Measurements from ENCODE around the gene KCTD16. TPM values are rescaled to one million over a fixed set of nuclear protein-coding genes. Genes with fewer than 3 reads are reported as not detected.

KCTD16 gene
- total RNA-seq, 1 experiment from 2014 or later: 0.64 TPM

- ChIA-PET POLR2A (no interaction called here), CTCF (no interaction called here), RAD21 (ENCODE audit: low non-redundant PET in 1 of 2, low total read pairs in 2 of 2, uncharacterized antibody in 2 of 2, unreplicated experiment in 2 of 2) (no interaction called here)
- intact Hi-C loops (cut with micrococcal nuclease): no loop called here
- Histone ChIP-seq H4K20me1 (ENCODE audit: insufficient read depth) (no peaks in the 10 kb centered on the region), H3K9ac (ENCODE audit: low read length) (no peak overlapping the region), H3K27ac (ENCODE audit: low read depth, low read length) (no peak overlapping the region), H3K4me1 (ENCODE audit: control insufficient read depth in 1 of 2, insufficient read depth in 2 of 2, low read length in 2 of 2) (no peaks in the 10 kb centered on the region), H3K4me2 (ENCODE audit: low read length) (no peak overlapping the region), H3K4me3 (replicated peaks in 1 of 2; ENCODE audit: low read depth in 1 of 2, low read length in 2 of 2) (no peak overlapping the region), H3K79me2 (ENCODE audit: insufficient read depth, low read length) (no peaks in the 10 kb centered on the region), H3K36me3 (ENCODE audit: control insufficient read depth in 1 of 2, insufficient read depth in 2 of 2, low read length in 2 of 2) (no peaks in the 10 kb centered on the region), H3K9me3 (ENCODE audit: control insufficient read depth in 1 of 2, insufficient read depth in 1 of 2, low read depth in 1 of 2, low read length in 2 of 2) (no peaks in the 10 kb centered on the region), H2AFZ (ENCODE audit: low read depth, low read length, poor library complexity, severe bottlenecking) (no peak overlapping the region), H3K9me2 (ENCODE audit: insufficient read depth) (no peaks in the 10 kb centered on the region), H3K27me3 (ENCODE audit: insufficient read depth, low read length) (peaks cover 16% of the 10 kb centered on the region)
- ATAC-seq: no peak
- no peak for DNase-seq (ENCODE audit: low read depth, low spot score)
- no peak for TF ChIP-seq EGR1 (IDR thresholded peaks at IDR 0.05; ENCODE audit: low read depth)
- no peak for TF ChIP-seq REST (IDR thresholded peaks at IDR 0.05; ENCODE audit: low read depth)
- no peak for TF ChIP-seq FOSL1 (IDR thresholded peaks at IDR 0.05; ENCODE audit: low read depth)
- no peak for TF ChIP-seq MAX (IDR thresholded peaks at IDR 0.05)
- no TSS peak for BruUV-seq (replicated peaks)
These were observed 76.5 kb downstream of the KCTD16 start for GRCh38 chr5:144247131-144247530.

GRCh38 chr5:144248015-144248414 is 77.3 kb downstream of the KCTD16 start:
- ChIA-PET POLR2A (no interaction called here), RAD21 (ENCODE audit: low non-redundant PET in 1 of 2, low total read pairs in 2 of 2, uncharacterized antibody in 2 of 2, unreplicated experiment in 2 of 2) (no interaction called here), CTCF (no interaction called here)
- Histone ChIP-seq H3K27ac (ENCODE audit: low read depth, low read length) (no peak overlapping the region), H3K36me3 (ENCODE audit: control insufficient read depth in 1 of 2, insufficient read depth in 2 of 2, low read length in 2 of 2) (no peaks in the 10 kb centered on the region), H3K27me3 (ENCODE audit: insufficient read depth, low read length) (peaks cover 16% of the 10 kb centered on the region), H3K4me3 (replicated peaks in 1 of 2; ENCODE audit: low read depth in 1 of 2, low read length in 2 of 2) (no peak overlapping the region), H3K79me2 (ENCODE audit: insufficient read depth, low read length) (no peaks in the 10 kb centered on the region), H3K9me3 (ENCODE audit: control insufficient read depth in 1 of 2, insufficient read depth in 1 of 2, low read depth in 1 of 2, low read length in 2 of 2) (no peaks in the 10 kb centered on the region), H3K9ac (ENCODE audit: low read length) (no peak overlapping the region), H4K20me1 (ENCODE audit: insufficient read depth) (no peaks in the 10 kb centered on the region), H3K4me1 (ENCODE audit: control insufficient read depth in 1 of 2, insufficient read depth in 2 of 2, low read length in 2 of 2) (no peaks in the 10 kb centered on the region), H2AFZ (ENCODE audit: low read depth, low read length, poor library complexity, severe bottlenecking) (no peak overlapping the region), H3K4me2 (ENCODE audit: low read length) (no peak overlapping the region), H3K9me2 (ENCODE audit: insufficient read depth) (no peaks in the 10 kb centered on the region)
- DNase-seq (ENCODE audit: low read depth, low spot score): no peak
- intact Hi-C loops (cut with micrococcal nuclease): no loop called here
- no TSS peak for BruUV-seq (replicated peaks)
- ATAC-seq: no peak
- no peak for TF ChIP-seq EZH2 (IDR thresholded peaks at IDR 0.05)
- no peak for TF ChIP-seq REST (IDR thresholded peaks at IDR 0.05; ENCODE audit: low read depth)
- no peak for TF ChIP-seq POLR2AphosphoS5 (IDR thresholded peaks at IDR 0.05; ENCODE audit: low read depth, low read length)
- TF ChIP-seq FOSL1 (IDR thresholded peaks at IDR 0.05; ENCODE audit: low read depth): no peak
- TF ChIP-seq ZNF274 (IDR thresholded peaks at IDR 0.05; ENCODE audit: low read depth, low read length): no peak
- TF ChIP-seq SP1 (IDR thresholded peaks at IDR 0.05; ENCODE audit: low read depth): no peak
- TF ChIP-seq RAD21 (IDR thresholded peaks at IDR 0.05; ENCODE audit: low read depth): no peak
- TF ChIP-seq ELF1 (IDR thresholded peaks at IDR 0.05; ENCODE audit: borderline replicate concordance, low read depth): no peak
- no peak for TF ChIP-seq YY1 (IDR thresholded peaks at IDR 0.05; ENCODE audit: extremely low read depth, insufficient replicate concordance, low read depth, low read length)

Data from HCT116 (cell line).